ENCODE measurements around the gene SELENOV. TPM values are rescaled to one million over a fixed set of nuclear protein-coding genes. Genes with fewer than 3 reads are reported as not detected.

The SELENOV gene, protein sequence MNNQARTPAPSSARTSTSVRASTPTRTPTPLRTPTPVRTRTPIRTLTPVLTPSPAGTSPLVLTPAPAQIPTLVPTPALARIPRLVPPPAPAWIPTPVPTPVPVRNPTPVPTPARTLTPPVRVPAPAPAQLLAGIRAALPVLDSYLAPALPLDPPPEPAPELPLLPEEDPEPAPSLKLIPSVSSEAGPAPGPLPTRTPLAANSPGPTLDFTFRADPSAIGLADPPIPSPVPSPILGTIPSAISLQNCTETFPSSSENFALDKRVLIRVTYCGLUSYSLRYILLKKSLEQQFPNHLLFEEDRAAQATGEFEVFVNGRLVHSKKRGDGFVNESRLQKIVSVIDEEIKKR
- total RNA-seq (2021; ENCODE audit: unreplicated experiment) (not detected), Bru-seq, nascent RNA (not detected), BruChase-seq, experiment 1, labeled RNA remaining after a 6-hour chase (not detected), BruChase-seq, experiment 2, labeled RNA remaining after a 2-hour chase (not detected)
- not detected in 2 replicates for polyA plus RNA-seq (2012)
- long read RNA-seq, result 0 reads

DNA sequence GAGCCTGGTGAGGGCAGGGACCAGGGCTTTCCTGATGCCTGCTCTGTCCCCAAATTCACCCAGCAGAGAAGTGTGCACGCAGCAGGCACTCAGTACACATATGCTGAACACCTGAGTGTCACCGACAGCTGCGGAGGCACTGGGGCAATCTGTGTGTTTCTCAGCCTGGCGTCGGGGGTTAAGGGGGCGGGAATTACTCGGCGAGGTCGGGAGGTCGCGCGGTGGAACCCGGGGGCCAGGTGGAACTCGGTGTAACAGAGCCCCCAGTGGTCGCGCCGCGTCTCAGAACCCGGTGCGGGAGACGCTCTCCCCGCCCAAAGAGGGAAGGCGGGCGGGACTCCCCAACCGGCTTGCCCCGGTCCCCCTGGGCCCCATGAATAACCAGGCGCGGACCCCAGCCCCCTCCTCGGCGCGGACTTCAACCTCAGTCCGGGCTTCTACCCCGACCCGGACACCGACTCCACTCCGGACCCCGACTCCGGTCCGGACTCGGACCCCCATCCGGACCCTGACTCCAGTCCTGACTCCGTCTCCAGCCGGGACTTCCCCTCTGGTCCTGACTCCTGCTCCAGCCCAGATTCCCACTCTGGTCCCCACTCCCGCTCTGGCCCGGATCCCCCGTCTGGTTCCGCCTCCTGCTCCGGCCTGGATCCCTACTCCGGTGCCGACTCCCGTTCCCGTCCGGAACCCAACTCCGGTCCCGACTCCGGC lies at the start of gene SELENOV:
TSS of gene SELENOV (plus strand) at position 300 of the 711 bp plus-strand sequence. CDS start at position 374, 74 bp downstream.
- no peak for DNase-seq (ENCODE audit: low read depth, low spot score)
- no peak for ATAC-seq
- H3K36me3 ChIP-seq (ENCODE audit: control insufficient read depth in 1 of 2, insufficient read depth in 2 of 2, low read length in 2 of 2), result no peaks in the 10 kb centered on the region
- no peaks in the 10 kb centered on the region for H4K20me1 ChIP-seq (ENCODE audit: insufficient read depth)
- no peak within 1 kb of the TSS for H3K4me3 ChIP-seq (replicated peaks in 1 of 2; ENCODE audit: low read depth in 1 of 2, low read length in 2 of 2)
- no peaks in the 10 kb centered on the region for H3K9me3 ChIP-seq (ENCODE audit: control insufficient read depth in 1 of 2, insufficient read depth in 1 of 2, low read depth in 1 of 2, low read length in 2 of 2)
- no peaks in the 10 kb centered on the region for H3K79me2 ChIP-seq (ENCODE audit: insufficient read depth, low read length)
- no peak within 1 kb of the TSS for H3K4me2 ChIP-seq (ENCODE audit: low read length)
- no peaks in the 10 kb centered on the region for H3K4me1 ChIP-seq (ENCODE audit: control insufficient read depth in 1 of 2, insufficient read depth in 2 of 2, low read length in 2 of 2)
- RAD21 ChIA-PET (ENCODE audit: low non-redundant PET in 1 of 2, low total read pairs in 2 of 2, uncharacterized antibody in 2 of 2, unreplicated experiment in 2 of 2), result no interaction called here
- H3K9me2 ChIP-seq (ENCODE audit: insufficient read depth), result no peaks in the 10 kb centered on the region
- POLR2A ChIA-PET, result no interaction called here
- TF ChIP-seq JUND (IDR thresholded peaks at IDR 0.05) (no peak), SP1 (IDR thresholded peaks at IDR 0.05; ENCODE audit: low read depth) (no peak), POLR2AphosphoS5 (IDR thresholded peaks at IDR 0.05; ENCODE audit: low read depth, low read length) (no peak), POLR2A (IDR thresholded peaks at IDR 0.05; ENCODE audit: borderline replicate concordance, extremely low read depth, insufficient read depth, insufficient read length) (no peak), SIN3A (IDR thresholded peaks at IDR 0.05; ENCODE audit: low read depth) (no peak), EZH2phosphoT487 (IDR thresholded peaks at IDR 0.05; ENCODE audit: borderline replicate concordance) (no peak), CEBPB (IDR thresholded peaks at IDR 0.05; ENCODE audit: low read depth) (no peak)
- TF ChIP-seq, protein P1, sequence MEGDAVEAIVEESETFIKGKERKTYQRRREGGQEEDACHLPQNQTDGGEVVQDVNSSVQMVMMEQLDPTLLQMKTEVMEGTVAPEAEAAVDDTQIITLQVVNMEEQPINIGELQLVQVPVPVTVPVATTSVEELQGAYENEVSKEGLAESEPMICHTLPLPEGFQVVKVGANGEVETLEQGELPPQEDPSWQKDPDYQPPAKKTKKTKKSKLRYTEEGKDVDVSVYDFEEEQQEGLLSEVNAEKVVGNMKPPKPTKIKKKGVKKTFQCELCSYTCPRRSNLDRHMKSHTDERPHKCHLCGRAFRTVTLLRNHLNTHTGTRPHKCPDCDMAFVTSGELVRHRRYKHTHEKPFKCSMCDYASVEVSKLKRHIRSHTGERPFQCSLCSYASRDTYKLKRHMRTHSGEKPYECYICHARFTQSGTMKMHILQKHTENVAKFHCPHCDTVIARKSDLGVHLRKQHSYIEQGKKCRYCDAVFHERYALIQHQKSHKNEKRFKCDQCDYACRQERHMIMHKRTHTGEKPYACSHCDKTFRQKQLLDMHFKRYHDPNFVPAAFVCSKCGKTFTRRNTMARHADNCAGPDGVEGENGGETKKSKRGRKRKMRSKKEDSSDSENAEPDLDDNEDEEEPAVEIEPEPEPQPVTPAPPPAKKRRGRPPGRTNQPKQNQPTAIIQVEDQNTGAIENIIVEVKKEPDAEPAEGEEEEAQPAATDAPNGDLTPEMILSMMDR (IDR thresholded peaks at IDR 0.05 in 2 of 3, conservative IDR thresholded peaks at IDR 0.05 in 1 of 3; ENCODE audit: borderline replicate concordance in 1 of 3, insufficient read depth in 1 of 3, low read depth in 2 of 3, low read length in 2 of 3), result no peak
- no peak within 1 kb of the TSS for H2AFZ ChIP-seq (ENCODE audit: low read depth, low read length, poor library complexity, severe bottlenecking)
- no peak within 1 kb of the TSS for H3K9ac ChIP-seq (ENCODE audit: low read length)
- intact Hi-C loops (cut with micrococcal nuclease), result no loop called here
- no peaks in the 10 kb centered on the region for H3K27me3 ChIP-seq (ENCODE audit: insufficient read depth, low read length)
- no peak within 1 kb of the TSS for H3K27ac ChIP-seq (ENCODE audit: low read depth, low read length)
- BruUV-seq (replicated peaks), result no TSS peak
- CTCF ChIA-PET, result interaction anchor here (2.2 kb wide), 1 partner anchor 17 kb away, joined by 5 read pairs; the partner anchor contains the start of gene EID2B

Measured in HCT116 (cell line).